ENCODE data around the gene SORCS2. TPM values are rescaled to one million over a fixed set of nuclear protein-coding genes. Genes with fewer than 3 reads are reported as not detected.

SORCS2 gene
- total RNA-seq, 1 experiment from 2014 or later: 0.15 TPM

- in situ Hi-C loops (cut with HindIII; ENCODE audit: low pct_unique_long_range_greater_than_20kb, low sequenced_read_pairs): no loop called here
These were observed 128.0 kb downstream of the SORCS2 start for GRCh38 chr4:7320206-7320797.

GRCh38 chr4:7322166-7322991, 130.0 kb downstream of the SORCS2 start:
- ATAC-seq (no peak), DNase-seq (ENCODE audit: low read depth, low spot score) (no peak)
- Histone ChIP-seq H3K27ac (ENCODE audit: low read length) (no peak overlapping the region), H3K36me3 (ENCODE audit: control insufficient read depth, insufficient read depth, low read length) (no peaks in the 10 kb centered on the region), H3K27me3 (ENCODE audit: control insufficient read depth, insufficient read depth, low read length) (no peaks in the 10 kb centered on the region), H3K4me3 (ENCODE audit: low read depth in 2 of 2, low read length in 2 of 2) (no peak overlapping the region), H3K9me3 (ENCODE audit: control insufficient read depth, insufficient read depth, low read depth, low read length) (no peaks in the 10 kb centered on the region), H3K4me1 (ENCODE audit: control insufficient read depth, insufficient read depth, low read length) (no peaks in the 10 kb centered on the region)
- POLR2A ChIA-PET: no interaction called here
- CTCF ChIA-PET: no interaction called here
- no TSS peak for BruUV-seq (replicated peaks)
- in situ Hi-C loops (cut with HindIII; ENCODE audit: low pct_unique_long_range_greater_than_20kb, low sequenced_read_pairs) (no loop called here), intact Hi-C loops (cut with micrococcal nuclease; ENCODE audit: unreplicated experiment) (no loop called here)
- TF ChIP-seq SIN3A (IDR thresholded peaks at IDR 0.05; ENCODE audit: borderline replicate concordance, insufficient read depth, low read depth, low read length) (no peak), REST (IDR thresholded peaks at IDR 0.05; ENCODE audit: insufficient read depth in 1 of 2, low read depth in 2 of 2, low read length in 1 of 2) (no peak), CTCF (IDR thresholded peaks at IDR 0.05) (no peak), POLR2AphosphoS5 (IDR thresholded peaks at IDR 0.05; ENCODE audit: low read depth, low read length) (no peak)

More at GRCh38 chr4:7320206-7320797, 128.0 kb downstream of the SORCS2 start:
- POLR2A ChIA-PET: no interaction called here
- Histone ChIP-seq H3K4me1 (ENCODE audit: control insufficient read depth, insufficient read depth, low read length) (no peaks in the 10 kb centered on the region), H3K4me3 (ENCODE audit: low read depth in 2 of 2, low read length in 2 of 2) (no peak overlapping the region), H3K36me3 (ENCODE audit: control insufficient read depth, insufficient read depth, low read length) (no peaks in the 10 kb centered on the region), H3K9me3 (ENCODE audit: control insufficient read depth, insufficient read depth, low read depth, low read length) (no peaks in the 10 kb centered on the region), H3K27me3 (ENCODE audit: control insufficient read depth, insufficient read depth, low read length) (no peaks in the 10 kb centered on the region), H3K27ac (ENCODE audit: low read length) (no peak overlapping the region)
- intact Hi-C loops (cut with micrococcal nuclease; ENCODE audit: unreplicated experiment): no loop called here
- ATAC-seq (no peak), DNase-seq (ENCODE audit: low read depth, low spot score) (no peak)
- TF ChIP-seq TCF7L2 (IDR thresholded peaks at IDR 0.05; ENCODE audit: low read depth, low read length) (no peak), REST (IDR thresholded peaks at IDR 0.05; ENCODE audit: insufficient read depth in 1 of 2, low read depth in 2 of 2, low read length in 1 of 2) (no peak), SIN3A (IDR thresholded peaks at IDR 0.05; ENCODE audit: borderline replicate concordance, insufficient read depth, low read depth, low read length) (no peak), CTCF (IDR thresholded peaks at IDR 0.05) (no peak), POLR2AphosphoS5 (IDR thresholded peaks at IDR 0.05; ENCODE audit: low read depth, low read length) (no peak)
- BruUV-seq (replicated peaks): no TSS peak
- CTCF ChIA-PET: no interaction called here

Data from Panc1 (cell line).